RCC 7860 (cell line): ENCODE data around the gene PCAT7.
"Not testable (repeated sequence)": the region's sequence is repeated elsewhere in the genome, so short reads cannot be mapped to it uniquely, and the experiment has no call there.

Experiments
- DNase-seq: peaks from one replicate; pipeline ENCODE4 v3.0.0-alpha.2; 2015; ENCODE audit warnings: low spot score
- FAIRE-seq: peaks from 2 replicates; lab custom pipeline; 2012; peaks lifted over from hg19 to GRCh38; lab: Jason Lieb, UNC

The PCAT7 gene

DNA sequence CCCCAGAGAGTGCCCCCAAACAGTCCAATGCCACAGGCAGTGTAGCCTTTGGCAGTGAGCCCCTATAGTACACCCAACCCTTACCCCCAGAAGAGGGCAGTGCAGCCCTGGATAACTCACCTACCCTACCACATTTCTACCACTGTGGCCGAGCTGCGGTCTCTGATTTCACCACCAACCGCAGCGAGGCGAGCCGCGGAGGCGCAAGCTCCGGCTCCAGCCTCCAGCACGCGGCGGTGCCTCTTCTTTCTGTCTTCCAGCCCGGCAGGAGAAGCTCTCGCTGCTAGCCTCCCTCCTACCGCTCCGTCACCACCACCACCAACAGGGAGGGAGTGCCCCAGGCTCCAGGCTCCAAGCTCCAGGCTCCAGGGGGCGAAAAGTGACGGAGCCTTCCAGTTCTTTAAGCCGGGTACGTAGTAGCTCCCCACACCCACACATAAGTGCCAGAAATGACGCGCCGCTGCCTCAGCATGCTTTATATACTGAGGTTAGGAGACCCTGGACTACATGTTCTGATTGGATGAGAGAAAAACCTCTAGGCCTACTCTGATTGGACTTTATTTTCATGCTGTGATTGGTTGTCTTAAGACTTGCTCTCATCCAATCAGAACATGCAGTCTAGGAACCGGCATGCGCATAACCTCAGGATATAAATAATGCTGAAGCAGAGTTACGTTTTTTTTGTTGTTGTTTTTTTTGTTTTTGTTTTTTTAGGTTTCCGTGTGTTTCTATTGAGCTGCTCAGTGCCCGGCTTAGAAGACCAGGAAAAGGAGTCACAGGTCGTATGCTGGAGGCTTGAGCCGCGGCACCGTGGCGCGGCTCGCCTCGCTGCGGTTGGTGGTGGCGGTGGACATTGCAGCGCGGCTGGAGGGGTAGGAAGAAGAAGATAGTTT lies at the start of gene PCAT7:
Gene PCAT7 (plus strand): TSS at position 645 of the 893 bp plus-strand sequence.
- peak; percentile 84 for FAIRE-seq
- DNase-seq: peak; percentile 87

DNA sequence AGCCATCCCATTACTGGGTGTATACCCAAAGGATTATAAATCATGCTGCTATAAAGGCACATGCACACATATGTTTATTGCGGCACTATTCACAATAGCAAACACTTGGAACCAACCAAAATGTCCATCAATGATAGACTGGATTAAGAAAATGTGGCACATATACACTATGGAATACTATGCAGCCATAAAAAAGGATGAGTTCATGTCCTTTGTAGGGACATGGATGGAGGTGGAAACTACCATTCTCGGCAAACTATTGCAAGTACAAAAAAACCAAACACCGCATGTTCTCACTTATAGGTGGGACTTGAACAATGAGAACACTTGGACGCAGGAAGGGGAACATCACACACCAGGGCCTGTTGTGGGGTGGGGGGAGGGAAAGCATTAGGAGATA lies 48.5 kb upstream of the PCAT7 start:
- not testable (repeated sequence) for FAIRE-seq, DNase-seq

DNA sequence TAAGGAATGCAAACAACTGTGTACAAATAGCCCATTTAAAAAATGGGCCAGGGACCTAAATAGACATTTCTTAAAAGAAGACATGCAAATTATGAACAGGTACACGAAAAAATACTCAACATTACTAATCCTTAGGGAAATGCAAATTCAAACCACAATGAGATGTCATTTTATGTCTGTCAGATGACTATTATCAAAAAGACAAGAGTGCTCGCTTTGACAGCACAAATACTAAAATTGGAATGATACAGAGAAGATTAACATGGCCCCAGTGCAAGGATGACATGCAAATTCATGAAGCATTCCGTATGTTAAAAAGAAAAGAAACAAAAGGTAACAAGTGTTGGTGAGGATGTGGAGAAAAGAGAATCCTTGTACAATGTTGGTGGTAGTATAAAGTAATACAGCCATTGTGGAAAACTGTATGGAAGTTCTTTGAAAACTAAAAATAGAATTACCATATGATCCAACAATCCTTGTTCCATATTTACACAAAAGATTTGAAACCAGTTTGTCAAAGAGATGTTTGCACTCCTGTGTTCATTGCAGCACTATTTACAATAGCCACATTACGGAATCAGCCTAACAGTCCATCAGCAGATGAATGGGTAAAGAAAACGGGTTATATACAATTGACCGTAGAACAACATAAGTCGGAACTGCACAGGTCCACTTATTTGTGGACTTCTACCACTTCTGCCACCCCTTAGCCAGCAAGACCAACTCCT lies 47.2 kb upstream of the PCAT7 start:
- FAIRE-seq (no peak), DNase-seq (no peak)

DNA sequence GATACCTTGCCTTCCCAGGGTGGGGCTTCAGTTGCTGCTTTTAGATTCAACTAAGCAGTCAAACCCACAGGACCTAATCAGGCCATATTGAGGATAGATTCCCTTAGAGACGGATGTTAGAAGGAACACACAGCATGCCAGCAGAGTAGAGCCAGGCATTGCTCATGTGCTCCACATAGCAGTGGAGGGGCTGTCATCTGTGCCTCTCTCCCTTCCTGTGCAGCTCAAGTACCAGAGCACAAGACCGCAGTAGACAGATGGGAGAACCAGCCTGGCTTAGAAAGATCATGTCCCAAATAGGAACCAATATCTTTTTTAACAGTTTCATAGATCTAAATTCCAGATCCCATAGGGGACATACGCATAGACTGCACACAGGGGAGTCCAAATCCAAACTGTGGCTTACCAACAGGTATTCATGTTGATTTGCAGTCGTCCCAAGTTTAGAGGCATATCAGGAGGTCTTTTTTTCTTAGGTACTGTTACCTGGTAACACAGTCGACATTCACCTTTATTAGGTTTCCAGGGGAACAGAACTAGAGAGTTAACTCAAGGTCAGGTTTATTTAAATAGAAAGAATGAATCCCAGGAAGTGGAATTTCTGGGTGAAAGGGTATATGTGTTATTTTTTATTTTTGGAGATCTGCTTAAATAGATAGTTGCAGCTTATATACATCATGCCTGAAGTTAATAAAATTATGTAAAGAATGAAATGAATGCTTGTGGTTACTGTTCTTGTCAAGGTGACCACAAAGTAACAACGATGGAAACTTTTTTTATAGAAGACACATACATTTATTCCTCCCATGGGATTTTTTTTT lies 43.5 kb upstream of the PCAT7 start:
- DNase-seq (no peak), FAIRE-seq (no peak)

DNA sequence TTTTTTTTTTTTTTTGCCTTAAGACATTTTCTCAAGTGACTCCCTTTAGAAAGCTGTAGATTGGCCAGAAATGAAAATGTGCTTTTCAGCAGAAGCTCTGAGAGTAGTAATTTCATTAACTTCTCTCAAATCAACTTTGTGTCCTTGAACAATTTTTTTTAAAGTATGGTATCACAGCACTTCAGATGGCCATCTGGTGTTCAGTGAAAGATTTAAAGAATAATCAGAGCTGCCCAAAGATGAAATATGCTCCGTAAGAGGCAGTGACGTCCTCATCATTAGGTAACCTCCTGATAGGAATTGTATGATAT lies 43.0 kb upstream of the PCAT7 start:
- no peak for DNase-seq
- no peak for FAIRE-seq

DNA sequence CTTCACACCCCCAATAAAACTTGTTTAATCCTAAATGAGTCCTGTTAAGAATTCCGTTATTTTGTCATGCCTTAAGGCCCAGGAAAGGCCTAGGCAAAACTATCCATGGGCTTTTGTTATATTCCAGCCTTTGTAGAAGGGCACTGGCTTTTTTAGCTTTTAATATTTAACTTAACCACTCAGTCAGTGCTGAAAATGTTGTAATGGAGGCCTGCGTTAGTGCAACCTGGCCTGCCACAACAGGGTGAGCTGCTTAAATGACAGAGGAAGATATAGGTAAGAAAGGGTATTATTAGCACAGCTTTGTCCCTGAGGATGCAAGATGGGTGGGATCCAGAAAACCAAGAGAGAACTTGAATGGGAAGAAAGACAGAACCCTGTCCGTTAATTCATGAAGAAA lies 40.2 kb upstream of the PCAT7 start:
- DNase-seq (no peak), FAIRE-seq (no peak)

DNA sequence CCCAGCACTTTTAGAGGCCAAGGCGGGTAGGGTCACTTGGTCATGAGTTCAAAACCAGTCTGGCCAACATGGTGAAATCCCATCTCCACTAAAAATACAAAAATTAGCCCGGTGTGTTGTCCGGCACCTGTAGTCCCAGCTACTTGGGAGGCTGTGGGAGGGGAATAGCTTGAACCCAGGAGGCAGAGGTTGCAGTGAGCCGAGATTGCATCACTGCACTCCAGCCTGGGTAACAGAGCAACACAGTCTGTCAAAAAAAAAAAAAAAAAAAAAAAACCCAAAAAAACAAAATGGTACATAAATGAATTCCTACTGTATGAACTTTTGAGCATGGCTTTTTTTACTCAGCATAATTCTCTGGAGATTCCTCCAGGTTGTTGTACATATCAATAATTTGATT lies 37.6 kb upstream of the PCAT7 start:
- DNase-seq: no peak
- no peak for FAIRE-seq

DNA sequence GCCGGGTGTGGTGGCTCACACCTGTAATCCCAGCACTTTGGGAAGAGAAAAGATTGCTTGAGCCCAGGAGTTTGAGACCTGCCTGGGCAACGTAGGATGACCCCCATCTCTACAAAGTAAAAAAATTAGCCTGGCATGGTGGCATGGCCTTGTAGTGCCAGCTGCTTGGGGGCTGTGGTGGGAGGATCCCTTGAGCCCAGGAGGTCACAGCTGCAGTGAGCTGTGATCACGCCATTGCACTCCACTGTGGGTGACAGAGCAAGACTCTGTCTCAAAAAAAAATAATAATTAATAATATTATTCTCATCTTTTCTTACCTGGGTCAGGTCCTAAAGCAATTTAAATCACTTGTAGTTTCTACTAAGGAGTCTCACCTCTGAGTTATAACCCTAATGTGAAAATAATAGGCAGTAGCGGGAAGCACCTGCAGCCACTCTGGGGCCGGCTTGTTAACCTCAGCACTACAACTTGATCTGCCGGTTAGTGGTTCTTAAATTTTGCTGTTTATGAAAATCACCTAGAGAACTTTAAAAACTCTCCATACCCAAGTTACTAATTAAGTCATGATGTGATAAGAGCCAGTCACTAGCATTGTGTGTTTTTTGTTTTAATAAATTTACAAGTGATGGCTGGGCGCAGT lies 29.4 kb upstream of the PCAT7 start:
- no peak for DNase-seq
- FAIRE-seq: no peak

DNA sequence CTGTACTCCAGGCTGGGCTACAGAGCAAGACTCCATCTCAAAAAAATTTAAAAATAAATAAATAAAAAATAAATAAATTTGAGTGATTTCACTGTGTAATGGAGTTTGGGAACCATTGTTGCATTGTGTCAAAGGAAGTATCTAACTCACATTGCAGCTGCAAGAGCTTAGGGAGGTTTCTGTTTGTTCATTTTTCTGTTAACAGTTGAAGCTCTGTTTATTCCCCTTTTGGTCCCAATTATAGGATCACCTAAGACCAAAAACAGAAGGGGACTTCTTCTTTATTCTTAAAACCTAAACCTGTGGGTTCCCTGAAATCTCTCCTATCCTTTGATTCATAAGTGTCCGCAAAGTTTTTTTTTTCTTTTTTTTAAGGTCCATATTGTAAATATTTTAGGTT lies 28.6 kb upstream of the PCAT7 start:
- no peak for DNase-seq
- no peak for FAIRE-seq

DNA sequence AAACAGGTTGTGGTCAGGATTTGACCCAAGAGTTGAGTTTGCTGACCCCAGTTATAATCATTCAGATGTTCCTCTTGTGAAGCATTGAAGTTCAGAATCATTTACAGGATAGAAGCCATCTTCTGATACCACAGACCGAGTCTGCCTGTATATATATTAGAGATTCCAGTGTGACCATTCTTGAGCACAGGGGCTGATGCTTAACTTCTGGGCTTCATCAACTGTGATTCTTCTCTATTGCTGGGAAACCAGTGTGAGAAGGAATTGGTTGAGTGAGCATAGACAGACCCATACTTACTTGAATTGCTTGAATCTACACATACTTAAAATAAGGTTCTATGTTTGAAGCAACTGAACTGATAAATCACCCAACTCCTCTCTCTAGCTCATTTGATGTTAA lies 27.9 kb upstream of the PCAT7 start:
- no peak for DNase-seq
- no peak for FAIRE-seq

DNA sequence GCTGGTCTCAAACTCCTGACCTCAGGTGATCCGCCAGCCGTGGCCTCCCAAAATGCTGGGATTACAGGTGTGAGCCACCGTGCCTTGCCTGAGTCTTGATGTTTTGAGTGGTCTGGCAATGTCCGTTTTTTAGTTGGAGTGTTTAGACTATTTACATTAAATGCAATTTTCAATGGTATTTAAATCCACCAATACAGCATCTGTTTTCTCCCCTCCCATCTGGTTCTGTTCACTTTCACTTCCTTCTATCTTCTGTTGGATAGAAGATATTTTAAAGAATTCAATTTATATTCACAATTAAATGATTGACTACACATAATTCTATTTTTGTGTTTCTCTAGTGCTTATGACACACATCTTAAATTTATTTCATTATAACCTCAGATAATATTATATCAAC lies 26.0 kb upstream of the PCAT7 start:
- no peak for FAIRE-seq
- DNase-seq: no peak

DNA sequence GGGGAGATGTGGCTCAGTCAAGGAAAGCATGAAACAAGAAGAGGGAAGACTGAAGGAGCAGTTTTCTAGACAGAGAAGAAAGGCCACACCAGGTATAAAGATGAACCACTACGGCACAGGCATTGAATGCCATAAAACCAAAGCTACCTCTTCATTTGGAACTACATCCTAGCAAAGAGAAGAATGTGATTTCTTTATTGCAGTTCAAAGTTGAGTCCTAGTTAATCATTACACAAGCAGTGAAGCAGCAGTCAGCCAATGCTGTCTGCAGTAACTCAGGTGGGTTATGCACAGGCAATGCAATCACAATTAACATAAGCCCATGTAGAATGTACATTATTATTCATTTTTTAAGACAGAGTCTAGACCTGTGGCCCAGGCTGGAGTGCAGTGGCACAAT lies 21.7 kb upstream of the PCAT7 start:
- FAIRE-seq (no peak), DNase-seq (no peak)

DNA sequence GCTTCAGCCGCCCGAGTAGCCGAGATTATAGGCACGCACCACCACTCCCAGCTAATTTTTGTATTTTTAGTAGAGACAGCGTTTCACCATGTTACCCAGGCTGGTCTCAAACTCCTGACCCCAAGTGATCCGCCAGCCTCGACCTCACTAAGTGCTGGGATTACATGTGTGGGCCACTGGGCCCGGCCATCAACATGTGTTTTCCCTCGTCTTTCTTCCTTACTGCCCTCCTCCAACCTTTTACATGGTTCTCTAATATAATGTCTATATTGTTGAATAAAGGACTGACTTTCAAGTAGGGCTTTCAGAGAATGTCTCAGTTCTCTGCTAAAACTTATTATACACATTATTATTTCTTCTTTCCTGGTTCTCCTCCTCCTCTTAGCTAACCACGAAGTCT lies 21.3 kb upstream of the PCAT7 start:
- FAIRE-seq (no peak), DNase-seq (no peak)

DNA sequence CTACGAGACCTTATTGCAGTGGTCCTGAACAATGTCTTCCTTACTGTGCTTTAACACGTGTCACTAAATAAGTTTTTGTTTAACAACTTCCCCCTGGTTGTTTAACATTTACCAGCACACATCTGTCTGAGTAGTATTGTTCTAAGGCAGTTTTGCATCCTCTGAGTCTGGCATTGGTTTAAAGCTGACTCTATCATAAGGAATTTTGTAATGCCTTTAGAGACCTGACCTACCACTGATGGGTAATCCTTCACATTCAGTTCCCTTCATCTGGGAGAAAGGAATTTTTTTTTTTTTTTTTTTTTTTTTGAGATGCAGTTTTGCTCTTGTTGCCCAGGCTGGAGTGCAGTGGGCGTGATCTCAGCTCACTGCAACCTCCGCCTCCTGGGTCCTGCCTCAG lies 20.0 kb upstream of the PCAT7 start:
- FAIRE-seq (no peak), DNase-seq (no peak)

DNA sequence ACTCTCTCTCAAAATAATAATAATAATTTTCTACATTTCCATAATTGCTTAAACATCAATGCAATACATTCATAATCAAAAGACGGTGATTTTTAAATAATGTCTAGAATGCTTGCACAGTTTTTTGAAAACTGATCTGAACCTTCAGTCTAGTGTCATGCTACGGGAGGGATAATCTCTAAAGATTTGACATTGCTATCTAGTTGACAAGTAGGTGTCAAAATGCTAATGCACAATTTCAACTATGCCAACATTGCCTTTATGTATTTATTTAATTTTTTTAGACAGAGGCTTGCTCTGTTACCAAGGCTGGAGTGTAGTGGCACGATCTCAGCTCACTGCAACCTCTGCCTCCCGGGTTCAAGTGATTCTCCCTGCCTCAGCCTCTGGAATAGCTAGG lies 16.0 kb upstream of the PCAT7 start:
- no peak for DNase-seq
- no peak for FAIRE-seq

DNA sequence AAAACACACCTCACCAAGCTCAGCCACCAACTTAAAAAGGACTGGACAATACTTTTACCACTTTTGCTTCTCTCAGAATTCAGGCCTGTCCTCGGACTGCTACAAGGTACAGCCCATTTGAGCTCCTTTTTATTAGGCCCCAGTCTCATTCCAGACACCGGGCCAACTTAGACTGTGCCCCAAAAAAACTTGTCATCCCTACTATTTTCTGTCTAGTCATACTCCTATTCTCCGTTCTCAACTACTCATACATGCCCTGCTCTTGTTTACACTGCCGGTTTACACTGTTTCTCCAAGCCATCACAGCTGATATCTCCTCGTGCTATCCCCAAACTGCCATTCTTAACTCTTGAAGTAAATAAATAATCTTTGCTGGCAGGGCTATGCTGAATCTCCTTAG lies 10.5 kb upstream of the PCAT7 start:
- not testable (repeated sequence) for DNase-seq, FAIRE-seq

DNA sequence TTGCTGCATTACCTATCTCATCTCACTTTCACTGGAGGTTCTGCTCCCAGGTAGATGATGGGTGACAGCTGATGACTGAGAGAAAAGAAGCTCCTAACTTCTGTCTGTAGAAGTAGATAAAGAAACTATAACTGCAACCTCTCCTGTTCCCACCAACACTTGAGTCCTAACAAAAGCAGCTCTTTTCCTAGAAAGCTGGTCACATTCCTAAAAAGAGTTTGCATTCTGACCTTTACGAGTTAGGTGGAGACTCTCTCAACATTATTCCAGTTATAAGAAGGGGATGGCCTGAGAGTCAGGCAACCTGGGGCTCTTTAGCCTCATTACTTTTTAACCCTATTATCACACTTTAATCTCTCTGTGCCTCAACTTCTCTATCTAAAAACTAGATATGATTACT lies 8.9 kb upstream of the PCAT7 start:
- no peak for DNase-seq
- FAIRE-seq: no peak

DNA sequence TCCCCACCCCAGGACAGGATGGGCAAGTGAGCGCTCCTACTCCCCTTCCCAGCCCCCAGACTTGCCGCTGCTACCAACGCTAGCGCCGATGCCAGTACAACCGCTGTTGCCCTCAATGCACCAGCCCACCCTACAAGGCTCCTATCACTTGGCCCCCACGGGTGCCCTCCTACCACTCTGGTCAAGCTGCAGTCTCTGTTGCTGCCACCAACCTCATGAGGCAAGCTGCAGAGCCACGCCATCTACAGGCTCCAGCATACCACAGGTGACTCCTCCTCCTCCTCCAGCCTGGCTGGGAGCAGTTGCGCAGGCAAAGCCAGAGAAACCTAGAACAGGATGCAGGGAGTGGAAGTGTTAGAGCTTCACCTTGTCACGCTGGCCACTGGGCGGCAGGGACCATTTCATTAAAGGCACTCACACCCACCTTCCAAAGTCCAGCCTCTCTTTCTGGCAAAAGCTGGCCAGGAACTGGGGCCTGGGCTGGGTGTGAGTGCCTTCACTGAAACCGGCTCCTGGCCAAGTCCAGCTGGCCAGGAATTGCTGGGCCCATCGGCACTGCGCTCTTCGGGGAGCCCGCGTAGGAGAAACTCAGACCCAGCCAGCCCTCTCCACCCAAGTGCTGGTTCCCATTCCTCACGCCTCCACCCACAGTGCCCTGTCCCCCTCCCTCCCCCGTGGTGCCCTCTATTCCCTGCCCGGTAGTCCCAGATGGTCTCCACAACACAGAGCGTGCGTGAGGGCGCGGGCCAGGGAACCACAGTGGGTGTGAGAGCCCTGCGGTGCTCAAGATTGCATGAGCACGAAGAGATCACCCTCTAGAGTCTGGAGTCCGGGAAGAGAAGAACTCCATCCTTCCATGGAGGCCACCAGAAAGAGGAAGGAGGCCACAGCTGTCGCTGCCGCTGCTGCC lies 1.6 kb upstream of the PCAT7 start:
- no peak for DNase-seq

DNA sequence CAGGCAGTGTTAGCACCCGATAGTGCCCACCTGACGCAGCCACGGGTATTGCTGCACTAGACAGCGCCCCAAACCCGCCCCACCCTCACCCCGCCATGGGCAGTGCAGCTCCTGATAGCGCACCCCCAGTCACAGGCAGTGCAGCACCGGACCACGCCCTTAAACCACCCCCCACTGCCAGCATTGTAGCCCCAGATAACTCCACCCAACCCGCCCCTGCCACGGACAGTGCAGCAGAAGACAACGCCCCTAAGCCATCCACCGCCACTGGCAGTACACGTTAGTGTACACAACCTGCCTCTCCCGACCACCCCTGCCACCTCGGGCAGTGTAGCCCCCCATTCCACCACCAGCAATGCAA lies 825 bp upstream of the PCAT7 start:
- DNase-seq: no peak
- no peak for FAIRE-seq

More for the DNA sequence above, 1.6 kb upstream of the PCAT7 start:
- no peak for FAIRE-seq

DNA sequence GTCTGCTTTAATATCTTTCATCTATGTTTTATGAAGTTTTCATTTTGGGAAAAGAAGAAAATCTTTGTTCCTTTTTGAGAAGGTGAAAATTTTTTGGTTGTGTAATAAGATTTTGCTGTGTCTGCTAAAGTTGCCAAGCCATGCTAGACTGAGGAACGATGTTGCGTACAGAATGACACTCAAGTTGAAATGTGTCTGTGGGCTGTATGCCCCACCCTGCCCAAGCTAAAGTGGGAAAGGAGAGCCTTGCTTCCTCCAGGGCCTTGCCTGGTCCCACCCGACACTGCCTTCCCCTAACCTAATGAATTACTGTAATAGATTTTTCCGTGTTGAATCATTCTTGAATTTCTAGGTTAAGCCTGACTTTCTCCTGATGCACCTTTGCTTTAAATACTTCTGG lies 2.5 kb downstream of the PCAT7 start:
- FAIRE-seq (no peak), DNase-seq (no peak)
